D721Med (cell line): ENCODE results near the gene CCDC63.

Experiments used
- DNase-seq: peaks from one replicate; pipeline ENCODE4 v3.0.0; 2011; ENCODE audit warnings: low spot score; ENCODE audit not compliant: insufficient read length
- FAIRE-seq: peaks from 2 replicates; lab custom pipeline; 2011; peaks lifted over from hg19 to GRCh38; lab: Jason Lieb, UNC
- CTCF ChIP-seq: IDR thresholded peaks from 2 replicates; pipeline ENCODE4 v1.5.1; 2012; ENCODE audit warnings: mild to moderate bottlenecking, control low read depth; ENCODE audit not compliant: insufficient read depth; ENCODE audit errors: missing control alignments

CCDC63 gene

DNA sequence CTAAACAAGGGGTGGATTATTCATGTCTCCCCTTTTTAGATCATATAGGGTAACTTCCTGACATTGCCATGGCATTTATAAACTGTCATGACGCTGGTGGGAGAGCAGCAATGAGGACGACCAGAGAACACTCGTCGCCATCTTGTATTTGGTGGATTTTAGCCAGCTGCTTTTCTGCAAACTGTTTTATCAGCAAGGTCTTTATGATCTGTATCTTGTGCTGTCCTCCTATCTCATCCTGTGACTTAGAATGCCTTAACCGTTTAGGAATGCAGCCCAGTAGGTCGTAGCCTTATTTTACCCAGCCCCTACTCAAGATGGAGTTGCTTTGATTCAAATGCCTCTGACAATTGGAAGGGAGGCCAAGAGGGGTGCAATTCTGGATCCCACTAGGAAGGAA is 5.8 kb upstream of the CCDC63 start:
- DNase-seq: no peak
- TF ChIP-seq CTCF: no peak
- no peak for FAIRE-seq

- DNase-seq (no peak), FAIRE-seq (no peak)
- TF ChIP-seq CTCF: no peak
These were observed 2.7 kb upstream of the CCDC63 start for GRCh38 chr12:110844131-110844530.

DNA sequence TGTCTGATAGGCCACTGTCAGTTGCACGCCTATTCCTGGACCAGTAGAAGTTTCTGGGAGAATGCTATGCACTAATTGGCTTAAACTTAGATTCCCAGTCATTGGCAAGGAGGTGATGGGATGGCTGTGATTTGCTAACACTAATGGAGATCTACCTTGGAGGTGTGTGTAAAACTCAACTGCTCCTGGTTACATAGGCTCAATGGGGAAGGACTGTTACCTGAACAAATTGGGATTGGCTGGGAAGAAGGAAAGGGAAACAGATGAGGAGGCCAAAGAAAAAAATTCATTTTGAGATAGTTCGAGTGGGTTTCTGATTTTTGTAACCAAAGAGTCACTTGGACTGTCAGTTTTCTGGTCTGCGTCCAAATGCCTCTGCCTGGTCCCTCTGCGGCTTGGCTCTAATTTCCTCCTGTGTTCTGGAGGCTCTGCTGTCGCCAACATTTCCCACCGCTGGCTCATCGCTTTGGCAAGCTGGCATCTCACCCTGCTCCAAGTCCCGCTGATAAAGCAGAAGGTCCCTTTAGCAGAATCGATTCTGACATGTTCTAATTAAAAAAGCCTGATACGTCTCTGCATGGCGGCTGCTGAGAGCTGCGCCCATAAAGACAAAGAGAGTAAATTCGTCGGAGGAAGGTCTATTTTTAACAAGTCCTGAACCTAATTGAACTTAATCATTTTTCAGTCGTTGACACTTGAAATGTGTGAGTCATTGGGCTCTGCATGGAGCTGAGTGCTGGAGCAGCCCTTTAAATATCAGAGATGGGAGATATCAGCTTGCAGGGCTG is 2.0 kb upstream of the CCDC63 start:
- DNase-seq (no peak), FAIRE-seq (no peak)
- no peak for TF ChIP-seq CTCF

DNA sequence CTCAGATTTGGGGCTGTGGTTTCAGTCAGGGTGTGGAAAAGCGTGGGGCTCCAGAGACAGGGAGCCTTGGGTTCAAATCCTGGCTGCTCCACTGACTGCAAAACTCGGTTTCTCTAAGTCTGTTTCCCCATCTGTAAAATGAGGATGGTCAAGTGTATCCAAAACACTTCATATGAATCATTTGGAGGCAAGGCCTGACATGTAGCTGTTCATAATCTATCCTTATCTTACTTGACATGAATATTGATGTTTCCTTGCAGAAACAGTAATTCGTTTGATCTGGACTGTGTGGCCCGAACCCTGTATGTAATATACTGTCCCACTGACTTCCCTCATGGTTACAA is 1.5 kb upstream of the CCDC63 start:
- no peak for DNase-seq
- no peak for FAIRE-seq
- no peak for TF ChIP-seq CTCF

GRCh38 chr12:110848314-110848923 is 1.6 kb downstream of the CCDC63 start:
- FAIRE-seq (no peak), DNase-seq (no peak)

DNA sequence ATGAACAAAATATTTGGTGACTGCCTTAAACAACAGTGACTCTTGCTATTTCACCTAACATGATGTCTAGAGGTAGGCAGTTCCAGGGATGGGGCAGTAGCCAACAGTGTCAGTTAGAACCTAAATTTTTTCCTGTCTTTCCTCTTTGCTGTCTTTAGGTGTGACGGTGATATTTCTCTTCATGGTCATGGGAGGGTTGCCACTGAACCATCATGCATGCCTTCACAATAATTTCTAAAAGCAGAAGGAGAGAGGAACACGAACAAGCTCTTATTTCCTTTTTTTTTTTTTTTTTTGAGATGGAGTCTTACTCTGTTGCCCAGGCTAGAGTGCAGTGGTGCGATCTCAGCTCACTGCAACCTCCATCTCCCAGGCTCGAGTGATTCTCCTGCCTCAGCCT is 2.4 kb downstream of the CCDC63 start:
- FAIRE-seq: no peak
- TF ChIP-seq CTCF: no peak

More at GRCh38 chr12:110848314-110848923, 1.6 kb downstream of the CCDC63 start:
- no peak for TF ChIP-seq CTCF

DNA sequence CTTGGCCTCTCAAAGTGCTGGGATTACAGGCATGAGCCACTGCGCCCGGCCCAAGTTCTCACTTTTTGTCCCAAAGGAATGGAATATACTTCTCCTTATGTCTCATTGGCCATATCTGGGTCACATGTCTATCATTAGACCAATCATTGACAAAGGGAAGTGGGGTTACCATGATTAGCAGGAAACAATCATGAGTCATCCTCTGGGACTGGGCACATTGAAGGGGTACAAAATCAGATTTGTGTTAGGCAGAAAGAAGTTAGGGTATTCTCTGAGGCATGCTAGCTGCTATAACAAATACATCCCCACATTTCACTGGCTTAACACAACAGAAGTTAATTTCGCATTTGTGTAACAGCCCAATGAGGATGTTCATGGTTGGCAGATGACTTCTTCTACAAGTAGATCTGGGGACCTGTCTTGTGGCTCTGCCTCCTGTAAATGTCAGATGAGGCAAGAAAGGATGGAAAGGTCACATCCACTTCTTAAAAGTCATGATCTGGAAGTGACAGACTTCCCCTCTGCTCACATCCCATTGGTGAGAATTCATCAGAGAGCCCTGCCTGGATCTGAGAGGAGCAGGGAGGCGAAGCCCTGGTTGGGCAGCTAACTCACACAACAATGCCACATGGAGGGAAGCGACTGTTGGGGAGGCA is 3.1 kb downstream of the CCDC63 start:
- FAIRE-seq (no peak), DNase-seq (no peak)
- no peak for TF ChIP-seq CTCF

More for the DNA sequence above, 2.4 kb downstream of the CCDC63 start:
- no peak for DNase-seq
